ENCODE results near the gene NCAM1.

DNA sequence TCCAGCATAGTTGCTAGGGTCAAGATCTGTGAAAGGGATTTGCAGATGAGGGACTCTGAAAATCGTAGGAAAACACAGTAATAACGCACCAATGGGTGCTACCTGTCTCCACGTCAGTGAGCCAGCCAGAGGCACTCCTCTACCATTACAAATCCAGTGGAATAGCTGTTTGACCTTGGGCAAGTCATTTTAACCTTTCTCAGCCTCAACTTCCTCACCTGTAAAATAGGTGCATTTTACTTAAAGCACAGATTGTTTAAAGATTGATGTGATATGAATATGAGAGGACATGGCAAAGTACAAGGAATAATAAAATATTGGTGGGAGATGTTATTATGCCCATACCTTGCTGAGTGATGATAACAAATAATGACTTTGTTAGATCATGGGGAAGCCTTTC, 205.1 kb downstream of the NCAM1 start:
- TF ChIP-seq CTCF (IDR thresholded peaks at IDR 0.05 in 8 of 11, conservative IDR thresholded peaks at IDR 0.05 in 3 of 11) (no peak), POLR2AphosphoS5 (IDR thresholded peaks at IDR 0.05) (no peak), POLR2A (IDR thresholded peaks at IDR 0.05) (no peak)

Measured in spleen (tissue), 7 donors.